Choroid plexus epithelial cell (primary cell): Measurements from ENCODE around the gene MYLK.
A peak's percentile ranks its signal among the peaks of the same experiment; 100 is the strongest.

ENCODE experiments used
- DNase-seq: peaks from one replicate; pipeline ENCODE4 v3.0.0-alpha.2; 2010; ENCODE audit warnings: low read depth
- H3K4me3 ChIP-seq: 2 replicates; pipeline ENCODE4 v1.5.1; 2011; ENCODE audit warnings: low read depth, mild to moderate bottlenecking, control low read depth, low read length, moderate library complexity
- TF ChIP-seq, protein P1 (sequence below): conservative IDR thresholded peaks from 2 replicates; pipeline ENCODE4 v1.5.1; 2011; ENCODE audit warnings: low read depth, mild to moderate bottlenecking, control low read depth, inconsistent platforms, low read length, moderate library complexity

MYLK gene

DNA sequence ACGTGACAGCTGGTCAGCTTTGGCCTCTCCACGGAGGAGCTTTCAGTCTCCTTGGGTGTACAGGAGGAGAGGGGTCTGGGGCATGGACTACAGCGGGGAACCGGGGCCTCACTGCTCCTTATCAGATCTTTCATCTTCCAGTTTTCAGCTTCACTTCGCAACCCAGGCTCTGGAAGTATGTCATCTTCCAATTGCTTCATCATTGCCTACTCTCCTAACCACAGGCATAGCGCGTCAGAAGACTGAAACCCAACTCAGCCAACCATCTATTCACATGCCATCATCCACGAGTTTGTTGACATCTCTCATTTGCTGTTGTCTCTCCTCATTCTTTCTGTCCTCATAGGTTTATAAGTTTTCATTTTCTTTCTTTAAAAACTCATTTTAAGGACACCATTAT is 119.5 kb downstream of the MYLK start:
- no peak for DNase-seq

DNA sequence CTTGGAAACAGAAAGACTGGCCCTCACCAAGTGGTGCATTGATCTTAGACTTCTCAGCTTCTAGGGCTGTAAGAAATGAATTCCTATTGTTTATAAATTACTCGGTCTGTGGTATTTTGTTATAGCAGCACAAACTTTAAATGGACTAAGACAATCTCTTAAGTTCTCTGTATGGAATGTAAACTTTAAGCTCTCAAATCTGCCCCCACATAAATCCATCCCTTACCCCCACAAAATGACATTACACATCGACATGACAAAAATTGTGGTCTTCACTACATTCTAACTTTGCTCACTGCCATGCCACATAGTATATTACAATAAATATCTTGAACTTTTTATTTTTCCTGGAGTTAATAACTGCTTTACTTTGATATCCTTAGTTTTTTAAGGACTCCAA is 121.3 kb downstream of the MYLK start:
- TF ChIP-seq, protein P1, sequence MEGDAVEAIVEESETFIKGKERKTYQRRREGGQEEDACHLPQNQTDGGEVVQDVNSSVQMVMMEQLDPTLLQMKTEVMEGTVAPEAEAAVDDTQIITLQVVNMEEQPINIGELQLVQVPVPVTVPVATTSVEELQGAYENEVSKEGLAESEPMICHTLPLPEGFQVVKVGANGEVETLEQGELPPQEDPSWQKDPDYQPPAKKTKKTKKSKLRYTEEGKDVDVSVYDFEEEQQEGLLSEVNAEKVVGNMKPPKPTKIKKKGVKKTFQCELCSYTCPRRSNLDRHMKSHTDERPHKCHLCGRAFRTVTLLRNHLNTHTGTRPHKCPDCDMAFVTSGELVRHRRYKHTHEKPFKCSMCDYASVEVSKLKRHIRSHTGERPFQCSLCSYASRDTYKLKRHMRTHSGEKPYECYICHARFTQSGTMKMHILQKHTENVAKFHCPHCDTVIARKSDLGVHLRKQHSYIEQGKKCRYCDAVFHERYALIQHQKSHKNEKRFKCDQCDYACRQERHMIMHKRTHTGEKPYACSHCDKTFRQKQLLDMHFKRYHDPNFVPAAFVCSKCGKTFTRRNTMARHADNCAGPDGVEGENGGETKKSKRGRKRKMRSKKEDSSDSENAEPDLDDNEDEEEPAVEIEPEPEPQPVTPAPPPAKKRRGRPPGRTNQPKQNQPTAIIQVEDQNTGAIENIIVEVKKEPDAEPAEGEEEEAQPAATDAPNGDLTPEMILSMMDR, result no peak
- H3K4me3 ChIP-seq, result no peak overlapping the region
- no peak for DNase-seq

More for the DNA sequence above, 119.5 kb downstream of the MYLK start:
- no peak overlapping the region for H3K4me3 ChIP-seq
- TF ChIP-seq, protein P1, result no peak

DNA sequence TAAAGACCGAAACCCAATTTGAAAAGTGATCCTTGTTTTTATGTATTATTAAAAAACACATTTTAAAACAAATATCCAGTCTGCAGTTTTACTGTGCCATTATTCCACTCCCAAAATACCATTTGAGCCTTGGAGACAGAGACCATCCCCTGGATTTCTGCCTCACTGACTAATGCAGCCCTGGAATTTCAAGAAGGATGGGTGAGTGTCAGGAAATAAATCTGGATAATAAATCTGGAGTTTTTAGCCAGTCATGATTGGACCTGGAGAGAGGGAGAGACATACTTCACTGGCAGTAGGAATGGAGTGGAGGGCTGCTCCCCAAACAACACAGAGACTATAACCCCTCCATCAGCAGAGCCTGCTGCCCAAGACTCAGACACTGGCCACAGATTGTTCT is 123.3 kb downstream of the MYLK start:
- no peak overlapping the region for H3K4me3 ChIP-seq
- DNase-seq, result no peak
- TF ChIP-seq, protein P1, result no peak

DNA sequence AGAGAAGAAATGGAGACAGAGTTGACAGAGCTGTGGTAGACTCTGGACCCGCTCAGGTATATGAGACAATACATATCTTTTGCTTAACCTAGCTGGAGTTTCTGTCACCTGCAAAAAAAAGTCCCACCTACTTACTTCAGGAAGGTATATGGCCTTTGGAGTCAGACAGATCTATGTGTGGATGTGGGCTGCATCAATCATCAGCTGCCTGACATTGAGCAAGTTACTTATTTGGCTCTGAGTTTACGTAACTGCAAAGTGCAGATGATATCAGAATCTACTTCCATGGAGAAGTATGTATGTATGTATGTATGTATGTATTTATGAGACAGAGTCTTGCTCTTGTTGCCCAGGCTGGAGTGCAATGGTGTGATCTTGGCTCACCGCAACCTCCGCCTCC is 124.3 kb downstream of the MYLK start:
- TF ChIP-seq, protein P1, result no peak
- DNase-seq, result no peak
- no peak overlapping the region for H3K4me3 ChIP-seq

DNA sequence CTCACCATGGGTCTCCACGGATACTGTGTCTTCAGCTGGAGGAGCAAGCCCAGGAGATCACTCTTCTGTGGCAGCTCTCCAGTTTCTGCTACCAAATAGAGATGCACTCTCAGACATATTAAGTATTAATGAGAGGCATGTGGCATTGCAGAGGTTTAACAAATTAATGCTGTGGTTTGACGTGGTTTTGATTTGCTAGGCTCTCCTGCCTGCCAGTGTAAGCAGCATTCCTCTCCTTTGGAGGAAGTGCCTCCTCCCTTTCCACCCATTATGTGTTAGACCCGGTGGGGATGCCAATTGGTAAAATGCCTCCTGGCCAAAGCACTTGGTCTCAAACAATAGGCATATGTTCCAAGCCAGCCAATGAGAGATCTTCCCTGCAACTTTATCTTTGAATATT is 124.8 kb downstream of the MYLK start:
- H3K4me3 ChIP-seq, result no peak overlapping the region
- no peak for DNase-seq
- TF ChIP-seq, protein P1, result no peak

DNA sequence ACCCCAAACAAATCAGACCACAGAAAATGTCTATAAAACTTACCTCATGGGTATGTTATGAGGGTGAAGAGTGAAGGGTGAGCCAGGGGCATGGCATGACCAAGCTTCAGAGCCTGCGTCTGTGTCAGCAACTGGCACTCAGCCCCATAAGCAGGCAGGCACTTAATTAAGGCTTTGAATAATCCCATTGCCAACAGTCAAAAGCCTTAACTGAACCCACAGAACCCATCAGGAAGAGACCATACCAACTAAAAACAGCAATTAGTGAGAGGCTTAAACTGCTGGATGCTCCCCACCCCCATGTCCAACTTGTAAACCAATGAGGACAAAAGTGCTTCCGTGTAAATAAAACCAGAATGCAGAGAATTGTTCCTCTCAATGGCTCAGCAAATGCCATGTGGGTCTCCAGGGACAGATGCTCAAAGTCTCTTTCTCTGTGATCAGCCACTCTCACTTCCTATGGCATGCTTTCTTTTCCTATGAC is 126.0 kb downstream of the MYLK start:
- DNase-seq, result peak; percentile 11
- no peak overlapping the region for H3K4me3 ChIP-seq
- TF ChIP-seq, protein P1, result no peak

DNA sequence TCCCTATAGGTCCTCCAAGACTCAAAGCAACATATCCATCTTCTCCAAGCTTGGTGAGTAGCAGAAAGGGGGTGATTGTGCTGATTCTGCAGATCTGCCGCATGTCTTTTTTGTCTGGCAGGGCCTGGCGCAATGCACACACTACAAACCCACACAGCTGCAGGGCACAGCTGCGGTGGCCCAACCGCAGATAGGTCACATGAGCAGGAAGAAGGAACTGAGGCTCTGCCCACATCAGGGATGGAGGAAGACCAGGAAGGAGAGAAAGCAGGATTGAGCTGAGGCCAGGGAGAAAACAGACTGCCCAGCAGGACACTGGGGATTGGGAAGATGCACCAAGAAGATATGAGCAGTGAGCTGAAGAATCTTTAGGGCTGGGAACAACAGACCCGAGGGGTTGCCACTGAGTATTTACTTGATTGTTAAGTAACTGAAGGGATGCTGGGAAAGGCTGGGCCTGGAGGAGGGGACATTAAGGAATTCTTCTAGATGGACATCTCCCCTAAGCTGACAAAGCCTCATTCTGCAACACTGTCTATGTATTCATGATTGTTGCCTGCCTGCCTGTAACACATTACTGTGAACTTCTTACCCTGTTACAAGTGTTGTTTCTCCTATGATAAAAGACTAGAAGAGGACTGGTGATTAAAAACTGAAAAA is 126.7 kb downstream of the MYLK start:
- H3K4me3 ChIP-seq, result no peak overlapping the region
- peak; percentile 14 for DNase-seq
- TF ChIP-seq, protein P1, result no peak
